Parathyroid adenoma (tissue), 2 donors: Measurements from ENCODE around the gene MOBP.

Experiments
- H2AFZ ChIP-seq: fragments of 300-600 bp; sonication (generic); one replicate; pipeline ENCODE4 v1.7.0; 2017; ENCODE audit warnings: antibody characterized with exemption, mild to moderate bottlenecking
- H3K27ac ChIP-seq: fragments of 300-600 bp; sonication (generic); one replicate; pipeline ENCODE4 v1.7.0; 2017
- H3K27me3 ChIP-seq: fragments of 300-600 bp; sonication (generic); one replicate; pipeline ENCODE4 v1.7.0; 2017; ENCODE audit warnings: low read length; ENCODE audit not compliant: control insufficient read depth, insufficient read depth
- H3K36me3 ChIP-seq: fragments of 300-600 bp; sonication (generic); one replicate; pipeline ENCODE4 v1.7.0; 2017; ENCODE audit warnings: low read length; ENCODE audit not compliant: control insufficient read depth, insufficient read depth
- H3K4me1 ChIP-seq: fragments of 300-600 bp; sonication (generic); one replicate; pipeline ENCODE4 v1.7.0; 2017; ENCODE audit warnings: control low read depth
- H3K4me2 ChIP-seq: fragments of 300-600 bp; sonication (generic); one replicate; pipeline ENCODE4 v1.7.0; 2017; ENCODE audit warnings: low read length
- H3K4me3 ChIP-seq: fragments of 300-600 bp; sonication (generic); one replicate; pipeline ENCODE4 v1.7.0; 2017; ENCODE audit warnings: low read depth, low read length
- H3K79me2 ChIP-seq: fragments of 300-600 bp; sonication (generic); one replicate; pipeline ENCODE4 v1.7.0; 2017; ENCODE audit warnings: control low read depth
- H3K9ac ChIP-seq: fragments of 300-600 bp; sonication (generic); one replicate; pipeline ENCODE4 v1.7.0; 2017; ENCODE audit warnings: mild to moderate bottlenecking
- H3K9me3 ChIP-seq: fragments of 300-600 bp; sonication (generic); one replicate; pipeline ENCODE4 v1.7.0; 2017; ENCODE audit warnings: low read length; ENCODE audit not compliant: control insufficient read depth
- TF ChIP-seq, protein P1 (sequence below): fragments of 300-600 bp; sonication (generic); IDR thresholded peaks from one replicate; pipeline ENCODE4 v1.7.0; 2017; ENCODE audit warnings: antibody characterized with exemption, mild to moderate bottlenecking
- donor health status: primary hyperparathyroidism.

Gene MOBP

DNA sequence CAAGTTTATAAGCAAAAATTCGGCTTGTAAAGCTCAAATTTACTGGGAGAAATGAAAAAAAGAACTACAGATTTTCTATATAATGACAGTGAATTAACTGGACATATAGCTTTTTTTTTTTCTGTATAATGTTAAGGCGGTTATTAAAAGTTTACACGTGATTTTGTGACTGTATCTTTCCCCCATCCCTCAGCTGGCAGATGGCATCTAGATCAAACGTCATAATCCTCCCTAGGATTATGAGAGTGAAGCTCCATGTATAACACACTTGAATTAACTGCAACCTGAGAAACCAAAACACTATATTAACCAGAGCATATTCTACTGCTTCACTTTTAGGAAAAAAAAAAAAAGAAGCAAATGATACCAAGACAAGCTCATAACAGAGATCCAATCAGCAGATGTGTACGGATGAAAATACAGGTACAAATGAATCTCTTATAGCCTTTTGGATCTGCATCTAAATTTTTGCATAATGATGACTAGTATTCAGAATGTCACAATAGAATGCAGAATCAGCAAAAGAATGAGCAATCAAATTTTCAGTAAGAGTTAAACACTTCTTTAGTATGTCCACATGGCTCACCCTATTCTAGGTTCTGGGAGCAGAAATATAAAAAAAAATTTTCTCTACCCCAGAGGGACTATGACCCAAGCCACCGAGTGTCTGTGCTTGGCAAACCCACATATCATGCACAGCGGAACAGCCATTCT, 12.4 kb downstream of the MOBP start:
- Histone ChIP-seq H3K4me3 (no peak overlapping the region), H3K27ac (no peak overlapping the region), H3K36me3 (no peaks in the 10 kb centered on the region), H3K9me3 (no peaks in the 10 kb centered on the region), H3K79me2 (no peaks in the 10 kb centered on the region), H3K4me1 (peaks cover 3% of the 10 kb centered on the region), H3K27me3 (no peaks in the 10 kb centered on the region), H2AFZ (no peak overlapping the region), H3K4me2 (no peak overlapping the region), H3K9ac (no peak overlapping the region)
- TF ChIP-seq, protein P1, sequence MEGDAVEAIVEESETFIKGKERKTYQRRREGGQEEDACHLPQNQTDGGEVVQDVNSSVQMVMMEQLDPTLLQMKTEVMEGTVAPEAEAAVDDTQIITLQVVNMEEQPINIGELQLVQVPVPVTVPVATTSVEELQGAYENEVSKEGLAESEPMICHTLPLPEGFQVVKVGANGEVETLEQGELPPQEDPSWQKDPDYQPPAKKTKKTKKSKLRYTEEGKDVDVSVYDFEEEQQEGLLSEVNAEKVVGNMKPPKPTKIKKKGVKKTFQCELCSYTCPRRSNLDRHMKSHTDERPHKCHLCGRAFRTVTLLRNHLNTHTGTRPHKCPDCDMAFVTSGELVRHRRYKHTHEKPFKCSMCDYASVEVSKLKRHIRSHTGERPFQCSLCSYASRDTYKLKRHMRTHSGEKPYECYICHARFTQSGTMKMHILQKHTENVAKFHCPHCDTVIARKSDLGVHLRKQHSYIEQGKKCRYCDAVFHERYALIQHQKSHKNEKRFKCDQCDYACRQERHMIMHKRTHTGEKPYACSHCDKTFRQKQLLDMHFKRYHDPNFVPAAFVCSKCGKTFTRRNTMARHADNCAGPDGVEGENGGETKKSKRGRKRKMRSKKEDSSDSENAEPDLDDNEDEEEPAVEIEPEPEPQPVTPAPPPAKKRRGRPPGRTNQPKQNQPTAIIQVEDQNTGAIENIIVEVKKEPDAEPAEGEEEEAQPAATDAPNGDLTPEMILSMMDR, result no peak

DNA sequence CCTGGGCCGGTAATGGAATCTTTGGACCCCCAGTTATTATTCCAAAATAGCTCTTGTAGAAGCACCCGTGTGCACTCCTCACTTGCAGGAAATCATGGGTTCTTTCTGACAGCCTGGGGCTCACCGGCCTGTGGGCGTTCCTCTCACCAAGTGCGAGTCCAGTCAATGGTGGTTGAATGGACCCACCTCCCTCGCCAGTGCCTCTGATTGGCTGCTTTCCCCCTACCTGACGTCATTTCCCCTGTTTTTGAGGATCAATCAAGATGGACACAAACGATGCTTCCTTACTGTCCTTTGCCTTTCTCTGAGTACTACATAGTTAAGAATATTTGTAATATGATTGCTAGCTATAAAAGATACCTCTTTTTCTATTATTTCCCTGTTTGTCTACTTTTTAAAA, 18.1 kb downstream of the MOBP start:
- Histone ChIP-seq H3K9ac (no peak overlapping the region), H3K27me3 (no peaks in the 10 kb centered on the region), H3K4me2 (no peak overlapping the region), H3K4me3 (no peak overlapping the region), H3K9me3 (no peaks in the 10 kb centered on the region), H3K4me1 (no peaks in the 10 kb centered on the region), H3K27ac (no peak overlapping the region), H3K36me3 (no peaks in the 10 kb centered on the region), H2AFZ (no peak overlapping the region), H3K79me2 (no peaks in the 10 kb centered on the region)
- TF ChIP-seq, protein P1, result no peak

DNA sequence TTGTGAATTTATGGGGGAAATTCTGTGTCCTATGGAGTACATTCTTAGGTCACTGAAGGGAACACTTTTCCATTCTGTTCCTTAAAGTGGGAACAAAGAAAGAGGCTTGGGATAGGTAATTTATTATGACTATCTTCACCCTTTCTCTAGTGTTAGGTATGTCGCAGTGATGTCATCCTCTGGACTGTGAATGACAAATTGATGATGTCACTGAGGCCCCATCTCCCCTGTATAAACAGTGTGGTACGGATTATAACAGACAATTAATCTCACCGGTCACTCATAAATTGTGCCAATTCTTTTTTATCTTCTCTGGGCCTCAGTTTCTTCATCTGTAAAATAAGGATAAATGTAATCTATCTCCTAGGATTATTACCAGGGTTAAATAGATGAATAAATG, 23.5 kb downstream of the MOBP start:
- Histone ChIP-seq H3K9ac (no peak overlapping the region), H3K4me1 (no peaks in the 10 kb centered on the region), H3K4me2 (no peak overlapping the region), H3K9me3 (no peaks in the 10 kb centered on the region), H2AFZ (no peak overlapping the region), H3K27ac (no peak overlapping the region), H3K4me3 (no peak overlapping the region), H3K36me3 (no peaks in the 10 kb centered on the region), H3K79me2 (no peaks in the 10 kb centered on the region), H3K27me3 (no peaks in the 10 kb centered on the region)
- TF ChIP-seq, protein P1, result no peak

DNA sequence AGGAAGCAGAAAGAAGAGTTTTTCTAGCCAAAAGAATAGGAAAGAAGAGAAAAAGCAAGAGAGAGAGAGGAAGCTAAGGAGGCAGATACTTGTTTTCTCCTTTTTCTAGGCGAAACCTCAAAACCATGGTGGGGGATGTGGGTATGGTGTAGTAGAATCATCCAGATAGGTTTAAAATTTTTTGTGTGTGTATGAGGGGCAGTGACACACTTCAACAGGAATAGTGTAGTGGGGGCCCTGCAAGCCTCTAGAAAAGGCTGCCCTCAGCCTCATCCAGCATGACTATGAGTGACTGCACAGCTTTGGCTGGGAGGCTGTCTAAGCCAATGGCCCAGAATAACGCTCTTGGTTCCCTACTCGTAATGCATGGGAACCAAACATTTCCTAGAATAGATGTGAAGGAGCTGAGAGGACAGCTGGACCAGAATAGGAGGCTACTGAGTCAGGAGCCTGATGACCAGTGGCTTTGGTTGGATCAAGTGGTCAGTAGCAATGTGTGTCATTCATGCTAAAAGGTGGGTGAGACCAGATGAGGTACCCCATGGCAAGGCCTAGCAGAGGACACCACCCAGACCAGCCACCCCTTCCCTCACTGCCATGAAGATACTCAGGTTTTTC, 24.4 kb downstream of the MOBP start:
- Histone ChIP-seq H3K27me3 (no peaks in the 10 kb centered on the region), H3K36me3 (no peaks in the 10 kb centered on the region), H3K27ac (no peak overlapping the region), H2AFZ (no peak overlapping the region), H3K4me1 (no peaks in the 10 kb centered on the region), H3K4me2 (no peak overlapping the region), H3K9ac (no peak overlapping the region), H3K9me3 (no peaks in the 10 kb centered on the region), H3K79me2 (no peaks in the 10 kb centered on the region), H3K4me3 (no peak overlapping the region)
- TF ChIP-seq, protein P1, result no peak

DNA sequence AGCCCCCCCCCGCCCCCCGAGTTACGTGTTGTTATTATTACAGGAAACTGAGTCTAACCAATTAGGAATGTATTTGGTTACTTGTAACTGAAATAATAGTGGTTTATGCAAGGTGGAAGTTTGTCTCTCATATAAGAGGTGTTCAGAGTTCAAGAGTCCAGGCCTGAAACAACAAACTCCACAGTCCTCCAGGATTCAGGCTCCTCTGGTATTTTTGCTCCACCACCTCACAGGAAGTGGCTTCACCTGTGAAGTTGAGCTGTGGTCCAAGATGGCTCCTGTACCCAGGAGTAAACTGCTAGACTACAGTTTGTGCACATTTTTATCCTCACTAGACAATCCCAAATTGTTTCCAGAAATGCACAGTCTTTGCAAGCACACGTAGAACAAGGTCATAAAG, 27.3 kb downstream of the MOBP start:
- Histone ChIP-seq H3K4me2 (no peak overlapping the region), H3K27ac (no peak overlapping the region), H3K4me1 (no peaks in the 10 kb centered on the region), H2AFZ (no peak overlapping the region), H3K4me3 (no peak overlapping the region), H3K9me3 (no peaks in the 10 kb centered on the region), H3K79me2 (no peaks in the 10 kb centered on the region), H3K27me3 (no peaks in the 10 kb centered on the region), H3K9ac (no peak overlapping the region), H3K36me3 (no peaks in the 10 kb centered on the region)
- TF ChIP-seq, protein P1, result no peak
